Right hindlimb (tissue), 1 donor: ENCODE measurements around the gene ARHGAP26.

Experiments
- DNase-seq: peaks from one replicate; pipeline ENCODE4 v3.0.0-alpha.2; 2018

The ARHGAP26 gene

DNA sequence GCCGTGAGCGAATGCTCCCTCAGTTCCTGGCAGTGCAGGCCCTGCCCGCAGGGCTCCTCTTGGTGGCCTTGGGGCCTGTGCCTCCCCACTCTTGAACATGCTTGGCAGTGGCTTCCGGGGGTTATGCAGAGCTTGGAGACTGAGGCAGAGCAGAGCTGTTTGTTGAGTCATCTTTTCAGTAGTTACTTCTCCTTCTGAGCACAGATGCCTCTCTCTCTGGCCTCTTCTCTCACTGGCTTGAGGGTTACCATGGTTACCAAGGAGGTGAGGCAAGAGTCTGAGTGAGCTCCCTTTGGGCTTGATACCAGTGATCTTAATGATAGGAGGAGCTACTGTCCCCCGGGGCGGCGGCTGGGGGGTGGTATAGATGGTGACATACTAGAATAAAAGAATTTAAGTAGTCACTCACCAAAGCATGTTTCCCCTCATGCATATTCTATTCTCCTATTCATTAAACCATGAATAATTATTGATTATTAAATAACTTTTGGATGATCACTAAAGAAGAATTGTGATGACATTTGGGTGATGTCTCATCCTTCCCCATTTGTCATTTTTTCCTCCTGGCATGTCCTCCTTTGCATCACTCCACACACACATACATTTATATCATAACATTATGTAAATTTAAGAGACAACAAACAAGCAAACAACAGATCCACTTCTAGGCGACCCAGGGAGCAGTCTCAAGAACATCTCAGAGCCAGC, 111.1 kb downstream of the ARHGAP26 start:
- DNase-seq, result no peak

DNA sequence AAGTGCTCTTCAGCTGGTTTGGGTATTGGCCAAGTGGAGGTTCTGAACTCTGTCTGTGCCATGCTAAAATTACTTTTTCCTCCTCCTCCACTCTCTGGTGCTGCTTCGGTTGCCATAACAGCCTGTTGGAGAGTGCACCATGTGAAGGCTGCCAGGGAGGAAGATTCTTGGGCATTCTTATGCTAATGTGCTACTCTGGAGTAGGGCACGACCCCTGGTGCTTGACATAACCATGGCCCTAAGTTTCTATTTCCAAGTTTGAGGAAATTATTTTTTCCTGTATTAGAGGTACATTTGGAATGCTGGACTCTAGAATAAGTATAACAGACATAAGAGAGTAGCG, 111.6 kb downstream of the ARHGAP26 start:
- DNase-seq, result no peak

DNA sequence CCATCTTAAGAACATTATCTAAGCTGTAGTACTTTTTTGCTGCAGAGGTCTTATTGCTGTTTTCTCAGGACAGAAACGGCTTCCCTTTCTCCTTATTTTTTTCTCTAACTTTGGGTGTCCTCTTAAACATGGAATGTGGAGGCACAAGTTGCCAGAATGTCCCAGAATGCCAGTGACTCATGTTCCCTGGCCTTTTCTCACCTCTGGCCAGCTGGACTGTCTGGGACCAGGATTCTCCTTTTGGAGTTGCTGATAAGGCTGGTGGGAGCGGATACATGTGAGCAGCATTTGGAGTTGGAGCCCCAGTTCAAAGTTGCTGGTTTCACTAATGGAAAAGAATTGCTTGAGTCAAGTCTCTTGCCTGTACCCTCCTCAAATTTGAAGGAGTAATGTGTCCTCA, 112.8 kb downstream of the ARHGAP26 start:
- no peak for DNase-seq

DNA sequence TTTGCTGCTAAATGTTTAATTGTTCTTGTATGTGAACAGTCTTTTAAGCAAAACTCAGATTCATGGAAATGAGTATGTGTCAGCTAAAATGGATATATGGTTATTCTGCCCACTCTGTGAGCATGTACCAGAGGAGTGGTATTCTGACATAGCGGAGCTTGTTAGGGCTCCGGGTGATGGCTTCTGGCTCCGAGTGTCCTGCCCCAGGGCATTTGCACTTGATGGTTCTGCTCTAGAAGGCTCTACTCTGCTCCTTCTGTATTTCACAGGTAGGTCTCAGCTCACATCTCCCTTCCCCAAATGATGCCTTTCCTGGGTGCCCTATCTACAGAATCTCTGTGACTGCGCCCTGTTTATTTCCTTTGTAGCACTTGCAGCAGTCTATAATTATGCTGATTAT, 113.3 kb downstream of the ARHGAP26 start:
- DNase-seq, result no peak

DNA sequence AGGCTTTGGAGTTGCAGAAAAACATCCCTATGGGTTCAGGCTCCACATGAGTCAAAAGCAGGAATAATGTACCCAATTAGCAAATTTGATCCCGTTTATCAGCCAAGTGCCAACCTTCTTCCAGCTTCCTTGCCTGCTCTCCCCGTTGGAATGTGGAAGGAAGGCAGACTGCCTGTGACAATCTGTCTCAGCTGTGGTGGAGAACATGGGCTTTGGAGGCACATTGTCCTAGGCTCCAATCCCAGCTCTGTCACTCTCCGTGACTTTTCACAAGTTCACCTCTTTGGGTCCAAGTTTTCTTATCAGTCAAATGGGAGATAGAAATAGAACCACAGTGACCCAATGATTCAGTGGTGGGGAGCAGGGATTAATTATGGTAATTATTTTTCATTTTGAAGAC, 113.9 kb downstream of the ARHGAP26 start:
- no peak for DNase-seq

DNA sequence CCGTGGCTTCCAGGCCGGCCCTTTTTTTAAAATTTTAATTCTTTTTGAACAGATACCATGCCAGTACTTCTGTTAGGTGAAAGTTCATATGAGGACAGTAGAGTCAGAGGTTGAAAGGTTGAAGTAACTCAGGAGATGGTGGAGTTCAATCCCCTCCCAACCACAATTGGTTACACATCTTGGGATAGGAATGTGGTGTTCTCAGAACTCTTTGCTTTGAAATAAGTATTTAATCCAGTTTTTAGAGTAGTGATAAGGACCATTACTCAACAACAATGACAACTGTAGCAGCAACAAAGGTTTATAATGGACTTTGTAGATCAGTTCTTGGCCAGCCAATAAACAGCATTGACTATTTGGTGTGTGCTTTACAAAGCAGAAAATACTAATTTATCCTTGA, 116.0 kb downstream of the ARHGAP26 start:
- DNase-seq, result no peak

DNA sequence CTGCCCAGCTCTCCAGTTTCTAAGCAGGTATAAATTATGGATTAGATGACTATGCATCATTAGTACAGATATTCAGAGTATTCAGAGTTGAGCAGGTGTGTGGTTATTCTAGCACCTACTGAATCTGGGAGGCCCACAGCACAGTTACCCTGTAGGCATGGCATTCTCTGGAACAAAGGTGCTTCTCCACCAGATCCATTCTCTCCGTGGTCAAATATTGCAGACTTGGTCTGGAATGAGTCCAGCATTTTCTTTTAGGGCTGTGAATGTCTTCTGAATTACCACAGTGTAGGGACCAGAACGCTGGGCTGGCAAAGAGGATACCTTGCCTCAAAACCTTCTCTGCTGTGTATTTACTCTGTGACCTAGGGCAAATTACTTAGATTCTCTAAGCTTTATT, 116.8 kb downstream of the ARHGAP26 start:
- no peak for DNase-seq

DNA sequence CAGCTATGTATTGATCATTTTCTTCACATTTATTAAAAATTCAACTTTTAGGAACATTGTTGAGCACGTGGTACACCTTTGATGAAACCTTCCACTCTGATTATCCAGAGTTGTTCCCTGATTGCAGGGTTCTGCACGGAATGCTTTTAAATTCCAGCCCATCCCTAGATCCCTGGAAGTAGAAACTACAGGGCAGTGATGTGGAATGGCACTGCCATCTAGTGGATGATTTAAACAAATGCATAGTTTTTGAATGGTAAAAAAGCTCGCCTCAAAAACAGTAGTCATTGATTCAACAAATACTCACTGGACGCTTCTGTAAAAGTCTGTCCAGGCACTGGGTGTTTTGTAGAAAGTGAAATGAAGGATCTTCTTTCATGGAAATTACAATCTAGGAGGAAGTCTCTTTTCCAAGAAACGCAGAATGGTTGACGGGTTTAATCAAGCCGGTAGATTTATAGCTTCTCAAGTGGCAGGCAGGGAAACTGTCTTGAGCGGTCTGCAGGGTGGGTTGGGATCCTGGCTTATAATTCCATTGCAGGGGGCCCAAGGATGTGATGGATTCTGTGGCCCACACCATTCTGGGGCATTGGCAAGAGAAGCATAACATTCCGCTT, 118.4 kb downstream of the ARHGAP26 start:
- DNase-seq, result peak; percentile 53

DNA sequence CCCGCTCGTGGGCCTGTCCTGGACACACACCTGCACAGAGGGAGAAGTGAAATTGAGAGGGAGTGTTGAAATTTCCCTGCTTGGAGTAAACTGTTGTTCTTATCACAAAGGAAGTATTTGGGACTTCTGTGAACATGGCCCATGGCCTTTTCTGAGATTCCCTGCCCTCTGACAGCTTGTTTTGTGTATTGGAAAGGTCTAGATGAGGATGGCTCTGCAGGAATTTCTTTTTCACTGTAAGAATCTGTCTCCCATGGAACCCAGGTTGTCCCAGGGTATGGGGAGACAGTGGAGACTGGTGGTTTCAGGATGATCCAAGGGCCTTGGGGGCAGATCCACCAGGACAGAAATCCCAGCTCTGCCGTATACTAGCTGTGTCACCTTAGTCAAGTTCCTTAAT, 121.8 kb downstream of the ARHGAP26 start:
- no peak for DNase-seq

DNA sequence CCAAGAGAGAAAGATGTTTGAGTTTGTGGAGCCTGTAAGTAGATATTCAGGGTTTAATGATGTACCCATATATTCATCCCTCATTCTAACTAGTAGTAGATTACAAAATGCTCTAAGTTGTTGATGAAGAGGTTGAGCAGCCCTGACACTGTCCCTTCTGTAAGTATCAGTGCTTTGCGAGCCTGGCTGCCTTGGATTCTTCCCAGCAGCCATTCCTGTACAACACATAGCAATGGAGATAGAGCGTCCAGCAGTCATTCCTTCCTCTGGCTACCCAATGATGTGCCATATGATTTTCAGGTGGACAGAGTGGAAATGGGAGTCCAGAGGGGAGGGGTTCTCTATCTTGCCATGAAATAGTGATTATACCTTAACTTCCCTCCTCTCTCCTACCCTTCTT, 124.1 kb downstream of the ARHGAP26 start:
- no peak for DNase-seq

DNA sequence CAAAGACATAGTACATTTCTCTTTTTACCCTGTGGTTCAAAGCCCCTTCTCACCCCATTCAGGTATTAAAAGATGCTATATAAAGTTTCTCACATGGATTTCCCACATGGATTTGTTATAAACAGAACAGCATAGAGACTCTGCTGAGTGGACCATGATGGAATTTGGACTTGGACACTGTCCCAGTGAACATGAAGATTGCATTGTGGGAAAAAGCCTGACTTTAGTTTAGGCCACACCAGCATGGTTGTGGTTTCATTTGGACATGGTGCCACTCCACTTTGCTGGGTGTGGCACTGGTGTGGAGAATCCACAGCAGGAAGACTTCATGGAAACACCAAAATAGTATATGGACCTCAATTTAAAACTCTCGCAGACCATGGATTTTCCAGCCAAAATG, 124.6 kb downstream of the ARHGAP26 start:
- no peak for DNase-seq

DNA sequence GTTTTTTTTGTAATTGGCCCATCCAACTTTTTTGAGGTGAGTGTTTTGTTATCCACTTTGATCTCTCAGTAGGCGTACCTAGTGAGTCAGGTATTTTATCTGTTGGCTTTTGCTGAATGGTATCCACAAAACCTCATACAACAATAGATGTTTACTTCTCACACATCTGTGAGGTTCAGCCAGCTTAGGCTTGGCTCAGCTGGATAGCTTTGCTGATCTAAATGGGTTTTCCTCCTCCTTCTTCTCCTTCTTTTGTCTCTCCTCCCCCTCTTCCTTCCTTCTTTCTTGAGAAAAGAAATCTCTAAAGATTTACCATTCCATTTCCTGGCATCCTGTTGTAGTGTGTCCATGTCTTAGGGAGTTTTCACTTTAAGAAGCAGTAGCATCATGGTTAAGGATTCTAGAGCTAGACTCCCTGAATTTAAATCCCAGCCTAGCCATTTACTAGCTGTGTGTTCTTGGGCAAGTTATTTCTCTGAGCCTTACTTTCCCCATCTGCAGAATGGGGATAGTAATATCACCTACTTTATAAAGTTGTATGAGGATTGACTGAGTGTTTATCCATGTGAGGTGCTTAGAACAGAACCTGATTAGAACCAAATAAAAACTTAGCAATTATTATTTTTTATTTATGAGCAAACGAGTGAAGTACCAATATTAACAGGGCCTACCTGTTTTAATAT, 126.3 kb downstream of the ARHGAP26 start:
- DNase-seq, result no peak

DNA sequence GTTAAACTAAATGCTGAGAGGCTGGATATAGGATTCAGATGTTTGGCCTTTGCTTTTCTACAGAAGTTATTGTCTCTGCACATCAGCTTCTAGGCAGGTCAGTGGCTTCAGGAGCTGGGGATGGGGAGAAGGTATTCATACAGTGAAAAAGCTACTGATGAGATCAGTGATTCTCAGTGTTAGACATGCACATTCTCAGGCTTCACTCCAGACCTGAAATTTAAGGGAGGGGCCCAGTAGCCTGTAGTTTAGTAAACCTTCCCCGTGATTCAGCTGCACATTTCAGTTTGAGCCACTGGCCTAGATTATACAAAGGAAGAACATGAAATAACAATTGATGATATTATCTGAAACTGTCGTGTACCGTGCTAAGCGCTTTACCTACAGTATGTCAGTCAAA, 127.2 kb downstream of the ARHGAP26 start:
- no peak for DNase-seq

DNA sequence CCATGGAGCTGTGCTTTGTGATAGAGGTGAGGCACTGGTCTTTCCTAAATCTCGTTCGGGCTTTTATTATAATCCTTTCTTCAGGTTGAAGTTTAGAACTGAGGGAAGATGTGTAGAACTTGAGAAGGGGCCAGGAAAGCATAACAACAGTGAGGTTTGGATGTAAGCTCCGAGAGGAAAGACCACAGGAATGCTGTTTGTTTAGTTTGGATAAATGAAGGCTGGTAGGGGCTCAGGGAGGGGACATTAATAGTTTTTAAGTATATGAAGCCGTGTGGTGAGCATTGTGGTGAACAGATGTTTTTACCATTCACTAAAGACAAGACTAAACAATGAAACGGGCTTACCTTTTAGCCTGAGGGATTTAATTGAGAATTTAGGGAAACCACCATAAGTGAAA, 130.8 kb downstream of the ARHGAP26 start:
- DNase-seq, result no peak

DNA sequence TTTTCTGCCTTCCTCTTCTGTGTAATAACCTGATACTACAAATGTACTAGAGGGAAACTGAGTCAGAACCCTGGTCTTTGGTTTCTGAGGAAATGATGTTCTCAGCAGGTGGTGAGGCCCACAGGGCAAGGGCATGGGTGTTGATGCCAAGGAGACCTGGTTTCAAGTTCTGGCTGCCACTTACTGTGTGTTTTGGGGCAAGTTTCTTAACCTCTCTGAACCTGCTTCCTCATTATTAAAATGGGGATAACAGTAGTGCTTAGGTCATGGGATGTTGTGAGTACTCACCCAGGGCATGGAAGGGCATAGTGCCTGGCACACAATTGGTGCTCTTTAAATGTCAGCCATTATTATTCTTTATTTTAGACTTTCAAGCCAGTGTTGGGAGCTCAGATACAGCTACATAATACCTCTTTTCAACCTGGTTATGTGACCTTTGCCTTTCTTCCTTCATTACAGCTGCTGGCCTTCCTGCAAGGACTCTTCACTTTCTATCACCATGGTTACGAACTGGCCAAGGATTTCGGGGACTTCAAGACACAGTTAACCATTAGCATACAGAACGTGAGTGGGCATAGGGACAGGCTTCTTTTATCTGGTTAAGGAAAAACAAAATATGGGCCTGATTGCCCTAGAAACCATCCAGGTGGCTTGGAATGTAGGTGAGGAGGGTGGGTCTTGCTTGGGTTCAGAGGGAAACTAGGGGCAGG, 131.5 kb downstream of the ARHGAP26 start:
- no peak for DNase-seq

DNA sequence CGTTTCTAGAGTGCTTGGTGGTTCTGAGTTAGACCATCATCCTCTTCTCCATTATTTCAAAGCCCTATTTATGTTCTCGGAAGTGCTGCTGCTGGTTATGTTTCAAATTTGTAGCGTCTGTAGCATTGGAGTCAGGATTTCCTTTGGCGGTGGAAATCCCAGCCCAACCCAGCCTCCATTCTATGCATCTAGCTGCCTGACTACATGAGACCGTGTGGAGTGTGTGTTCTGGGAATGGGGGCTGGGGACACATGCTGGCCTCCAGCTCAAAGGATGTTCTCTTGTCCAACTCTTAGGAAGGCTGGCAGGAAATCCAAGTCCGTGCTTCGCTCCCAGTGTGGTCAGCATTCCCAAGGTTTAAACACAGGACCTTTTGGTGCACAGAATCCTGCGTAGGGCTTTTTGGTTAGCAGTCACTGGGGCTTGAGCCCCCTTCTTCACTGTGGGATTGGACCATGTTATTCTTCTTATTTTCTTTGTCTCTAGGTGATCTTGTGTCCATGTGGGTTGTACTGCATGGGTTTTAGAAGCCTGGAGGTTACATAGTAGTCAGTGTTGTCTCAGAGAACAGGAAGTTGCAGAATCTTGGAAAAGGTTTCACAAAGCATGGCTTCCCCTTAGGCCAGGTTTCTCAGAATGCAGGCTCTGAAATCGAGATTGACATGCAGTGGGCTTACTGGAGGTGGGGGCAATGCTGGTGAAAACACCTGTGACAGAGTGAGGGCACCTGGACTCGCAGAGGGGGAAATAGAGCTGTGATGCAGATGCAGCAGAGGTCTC, 132.2 kb downstream of the ARHGAP26 start:
- DNase-seq, result peak; percentile 44

DNA sequence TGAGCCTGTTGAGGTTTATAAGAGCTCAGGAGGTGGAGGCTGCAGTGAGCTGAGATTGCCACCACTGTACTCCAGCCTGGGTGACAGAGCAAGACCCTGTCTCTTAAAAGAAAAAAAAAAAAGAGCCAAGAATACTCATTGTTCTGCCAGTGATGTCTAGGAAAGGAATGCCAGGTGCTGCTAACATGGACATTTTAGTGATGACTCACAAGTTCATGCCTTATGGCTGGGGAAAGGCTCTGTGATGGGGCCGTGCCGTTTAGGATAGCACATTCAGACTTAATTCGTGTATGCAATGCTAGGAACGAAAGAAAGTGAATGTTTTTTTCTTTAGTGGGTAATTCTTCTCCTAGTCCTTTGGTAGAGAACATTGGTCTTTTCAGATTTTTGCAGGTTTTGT, 134.2 kb downstream of the ARHGAP26 start:
- no peak for DNase-seq

DNA sequence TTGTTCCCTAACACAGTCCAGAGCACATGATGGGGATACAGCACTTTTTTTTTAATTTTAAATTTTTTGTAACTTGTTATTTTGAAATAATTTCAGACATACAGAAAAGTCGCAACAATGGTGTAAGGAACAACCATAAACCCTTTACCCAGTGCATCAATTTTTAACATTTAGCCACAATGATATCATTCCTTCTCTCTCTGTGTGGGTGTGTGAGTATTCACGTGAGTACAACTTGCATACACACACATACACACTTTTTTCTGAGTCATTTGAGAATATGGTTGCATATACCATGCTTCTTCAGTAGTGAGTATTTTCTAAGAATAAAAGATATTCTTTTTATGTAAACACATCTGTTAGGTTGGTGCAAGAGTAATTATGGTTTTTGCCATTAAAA, 135.2 kb downstream of the ARHGAP26 start:
- DNase-seq, result no peak

DNA sequence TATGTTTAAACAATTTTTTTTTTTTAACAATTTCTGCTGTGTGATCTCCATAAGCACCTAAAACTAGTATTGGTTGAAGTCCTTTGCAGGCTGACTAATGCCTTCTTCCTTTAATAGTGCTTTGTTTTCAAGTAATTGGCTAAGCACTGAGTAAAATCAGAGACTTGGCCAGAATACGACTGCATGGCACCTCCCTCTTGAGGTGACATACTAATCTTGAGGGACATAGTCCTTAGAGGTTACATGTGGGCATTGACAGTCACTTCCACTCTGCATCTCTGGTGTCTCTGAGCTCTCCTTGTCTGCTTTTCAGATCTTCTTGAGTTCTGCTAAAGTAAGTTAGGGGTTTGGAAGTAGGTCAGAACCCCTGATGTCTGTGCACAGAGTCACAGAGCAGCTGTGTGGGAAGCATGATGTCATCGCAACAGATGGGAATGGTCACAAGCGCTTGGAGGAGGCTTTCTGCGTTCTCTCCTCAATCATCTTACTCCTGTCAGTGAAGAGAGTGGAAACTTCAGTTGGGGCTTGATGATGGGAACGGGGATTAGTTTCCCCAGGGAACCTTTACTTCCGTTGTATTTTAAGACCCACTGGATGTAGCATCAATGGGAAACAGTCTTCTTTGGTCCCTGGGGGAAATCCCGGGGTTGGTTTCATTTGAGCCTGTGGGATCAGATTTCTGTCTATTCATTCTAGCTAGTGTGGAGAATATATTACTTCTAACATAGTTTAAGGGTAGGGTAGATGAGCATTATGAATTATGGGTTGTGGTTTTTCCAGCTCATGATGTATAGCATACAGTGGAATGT, 136.9 kb downstream of the ARHGAP26 start:
- peak; percentile 77 for DNase-seq

DNA sequence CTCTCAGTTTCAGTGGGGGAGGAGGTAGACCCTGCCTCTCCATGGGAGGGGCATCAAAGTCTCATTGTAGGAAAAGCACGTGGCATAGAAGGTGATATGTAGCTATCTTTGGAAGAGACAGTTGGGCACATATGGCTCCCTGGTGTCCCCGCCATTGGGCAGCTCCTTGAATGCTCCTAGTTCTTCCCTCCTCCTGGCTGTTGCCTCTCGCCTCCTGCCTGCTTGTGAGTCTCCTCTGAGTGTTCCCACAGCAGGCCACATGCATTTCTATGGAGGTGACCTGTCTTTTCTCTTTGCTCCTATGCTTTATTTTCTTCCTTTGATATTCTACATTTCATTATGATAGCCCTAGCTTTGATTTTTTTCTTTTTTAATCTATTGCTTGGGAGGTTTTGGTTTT, 138.5 kb downstream of the ARHGAP26 start:
- DNase-seq, result no peak

DNA sequence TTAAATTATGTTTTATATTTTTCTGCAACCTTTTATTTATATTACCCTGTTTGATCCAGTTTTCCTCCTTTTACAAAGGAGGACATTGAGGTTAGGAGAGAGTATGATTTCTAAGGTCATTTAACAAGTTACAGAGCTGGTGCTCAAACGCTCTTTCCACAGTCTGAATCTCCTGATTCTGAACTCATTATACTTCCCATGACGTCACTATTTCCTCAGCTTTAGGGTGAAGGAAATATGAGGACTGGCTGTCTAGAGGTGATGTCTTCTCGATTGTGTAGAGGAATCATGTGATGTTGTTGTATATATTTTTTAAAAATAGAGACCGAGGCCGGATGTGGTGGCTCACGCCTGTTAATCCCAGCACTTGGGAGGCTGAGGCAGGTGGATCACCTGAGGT, 140.0 kb downstream of the ARHGAP26 start:
- DNase-seq, result no peak

DNA sequence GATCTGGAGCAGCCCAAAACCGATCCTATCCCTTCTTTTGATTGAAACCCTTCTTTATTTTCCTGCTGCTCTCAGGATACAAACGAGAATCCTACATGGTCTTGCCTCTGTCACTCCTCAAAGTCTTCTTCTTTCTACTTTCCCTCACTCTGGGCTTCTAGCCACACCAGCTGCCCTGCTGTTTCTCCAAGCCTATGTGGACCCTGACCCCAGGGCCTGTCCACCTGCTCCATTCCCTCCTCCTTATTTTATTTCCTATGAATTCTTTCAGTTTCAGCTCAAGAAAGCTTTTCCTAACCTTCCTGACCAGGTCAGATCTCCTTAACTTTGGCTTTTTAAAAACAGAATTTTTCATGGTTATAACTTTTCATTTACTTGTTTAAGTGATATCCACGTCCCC, 141.0 kb downstream of the ARHGAP26 start:
- DNase-seq, result no peak
